ENCODE measurements around the gene TEPSIN.

The TEPSIN gene

GRCh38 chr17:81181811-81182185, 57.1 kb downstream of the TEPSIN start:
- DNase-seq, result no peak

GRCh38 chr17:81180836-81181810, 57.7 kb downstream of the TEPSIN start:
- no peak for DNase-seq

- no peak for DNase-seq
Measured at GRCh38 chr17:81179861-81180260, 59.0 kb downstream of the TEPSIN start.

GRCh38 chr17:81179220-81179619, 59.6 kb downstream of the TEPSIN start:
- no peak for DNase-seq
